ENCODE results near the gene CYB561D1.

Gene CYB561D1

GRCh38 chr1:109468061-109468460 is 25.8 kb upstream of the CYB561D1 start:
- no peaks in the 10 kb centered on the region for H3K4me1 ChIP-seq (ENCODE audit: insufficient read depth, low read length, severe bottlenecking)
- H3K79me2 ChIP-seq (ENCODE audit: insufficient read depth, low read length), result no peaks in the 10 kb centered on the region
- H2AFZ ChIP-seq (ENCODE audit: low read length), result no peak overlapping the region
- no peak overlapping the region for H3K4me3 ChIP-seq (ENCODE audit: low read depth, low read length, poor library complexity, severe bottlenecking)
- no peak overlapping the region for H3K27ac ChIP-seq (ENCODE audit: low read depth, low read length, poor library complexity, severe bottlenecking)
- H3K9ac ChIP-seq (ENCODE audit: low read length), result no peak overlapping the region
- no peaks in the 10 kb centered on the region for H3K27me3 ChIP-seq (ENCODE audit: insufficient read depth, low read length)
- no peaks in the 10 kb centered on the region for H3K9me2 ChIP-seq (ENCODE audit: low read depth, low read length)
- H3K4me2 ChIP-seq (ENCODE audit: low read length), result no peak overlapping the region
- no peaks in the 10 kb centered on the region for H4K20me1 ChIP-seq (ENCODE audit: insufficient read depth, low read length)
- TF ChIP-seq, protein P1, sequence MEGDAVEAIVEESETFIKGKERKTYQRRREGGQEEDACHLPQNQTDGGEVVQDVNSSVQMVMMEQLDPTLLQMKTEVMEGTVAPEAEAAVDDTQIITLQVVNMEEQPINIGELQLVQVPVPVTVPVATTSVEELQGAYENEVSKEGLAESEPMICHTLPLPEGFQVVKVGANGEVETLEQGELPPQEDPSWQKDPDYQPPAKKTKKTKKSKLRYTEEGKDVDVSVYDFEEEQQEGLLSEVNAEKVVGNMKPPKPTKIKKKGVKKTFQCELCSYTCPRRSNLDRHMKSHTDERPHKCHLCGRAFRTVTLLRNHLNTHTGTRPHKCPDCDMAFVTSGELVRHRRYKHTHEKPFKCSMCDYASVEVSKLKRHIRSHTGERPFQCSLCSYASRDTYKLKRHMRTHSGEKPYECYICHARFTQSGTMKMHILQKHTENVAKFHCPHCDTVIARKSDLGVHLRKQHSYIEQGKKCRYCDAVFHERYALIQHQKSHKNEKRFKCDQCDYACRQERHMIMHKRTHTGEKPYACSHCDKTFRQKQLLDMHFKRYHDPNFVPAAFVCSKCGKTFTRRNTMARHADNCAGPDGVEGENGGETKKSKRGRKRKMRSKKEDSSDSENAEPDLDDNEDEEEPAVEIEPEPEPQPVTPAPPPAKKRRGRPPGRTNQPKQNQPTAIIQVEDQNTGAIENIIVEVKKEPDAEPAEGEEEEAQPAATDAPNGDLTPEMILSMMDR (IDR thresholded peaks at IDR 0.05; ENCODE audit: low read length), result no peak
- no peak for TF ChIP-seq EZH2 (IDR thresholded peaks at IDR 0.05; ENCODE audit: borderline replicate concordance, low read length)
- H3F3A ChIP-seq (ENCODE audit: insufficient read depth, low read length), result no peaks in the 10 kb centered on the region
- no peaks in the 10 kb centered on the region for H3K9me3 ChIP-seq (ENCODE audit: low read length)
- H3K36me3 ChIP-seq (ENCODE audit: insufficient read depth, low read length), result no peaks in the 10 kb centered on the region

DNA sequence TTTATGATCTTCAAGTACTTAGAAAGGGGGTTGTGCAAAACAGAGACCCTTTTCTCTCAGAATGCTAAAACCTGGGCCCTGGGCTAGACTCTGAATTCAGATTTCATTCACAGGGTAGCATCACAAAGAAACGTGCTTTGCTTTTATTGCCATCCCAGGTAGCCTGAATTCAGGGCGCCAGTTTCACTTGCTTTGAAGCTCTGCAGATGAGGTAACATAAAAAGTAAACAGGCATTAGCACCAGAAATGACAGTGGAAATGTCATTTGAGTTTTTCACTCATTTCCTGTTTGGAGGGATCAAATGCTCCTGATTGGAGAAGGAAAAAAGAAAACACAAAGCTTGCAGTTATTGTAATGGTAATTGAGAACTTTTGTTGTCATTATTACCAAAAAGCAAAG is 25.0 kb upstream of the CYB561D1 start:
- TF ChIP-seq, protein P1 (IDR thresholded peaks at IDR 0.05; ENCODE audit: low read length), result no peak
- no peak for TF ChIP-seq EZH2 (IDR thresholded peaks at IDR 0.05; ENCODE audit: borderline replicate concordance, low read length)
- H3K36me3 ChIP-seq (ENCODE audit: insufficient read depth, low read length), result no peaks in the 10 kb centered on the region
- H2AFZ ChIP-seq (ENCODE audit: low read length), result no peak overlapping the region
- H3K9me3 ChIP-seq (ENCODE audit: low read length), result no peaks in the 10 kb centered on the region
- H3K4me2 ChIP-seq (ENCODE audit: low read length), result no peak overlapping the region
- H3K9ac ChIP-seq (ENCODE audit: low read length), result no peak overlapping the region
- H3F3A ChIP-seq (ENCODE audit: insufficient read depth, low read length), result no peaks in the 10 kb centered on the region
- no peaks in the 10 kb centered on the region for H3K9me2 ChIP-seq (ENCODE audit: low read depth, low read length)
- H3K79me2 ChIP-seq (ENCODE audit: insufficient read depth, low read length), result no peaks in the 10 kb centered on the region
- H3K4me3 ChIP-seq (ENCODE audit: low read depth, low read length, poor library complexity, severe bottlenecking), result no peak overlapping the region
- H3K27ac ChIP-seq (ENCODE audit: low read depth, low read length, poor library complexity, severe bottlenecking), result no peak overlapping the region
- H3K27me3 ChIP-seq (ENCODE audit: insufficient read depth, low read length), result no peaks in the 10 kb centered on the region
- H4K20me1 ChIP-seq (ENCODE audit: insufficient read depth, low read length), result no peaks in the 10 kb centered on the region
- no peaks in the 10 kb centered on the region for H3K4me1 ChIP-seq (ENCODE audit: insufficient read depth, low read length, severe bottlenecking)

DNA sequence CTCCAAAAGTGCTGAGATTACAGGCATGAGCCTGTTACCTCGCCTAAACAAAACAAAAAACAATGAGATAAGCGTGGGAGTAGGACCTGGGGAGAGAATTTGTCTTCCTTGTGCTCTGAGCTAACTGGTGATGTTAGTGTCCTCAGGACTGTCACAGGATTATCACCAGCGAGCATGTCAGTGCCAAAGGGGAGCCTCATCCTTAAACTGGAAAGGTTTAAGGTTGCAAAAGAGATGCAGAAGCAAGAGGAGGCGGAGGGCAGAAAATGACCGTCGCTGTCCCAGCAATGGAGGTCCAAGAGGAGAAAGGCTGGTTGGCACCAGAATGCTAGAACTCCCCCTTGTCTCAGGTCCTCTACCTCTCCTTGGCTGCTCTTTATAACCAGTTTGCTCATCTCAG is 23.6 kb upstream of the CYB561D1 start:
- H3K27ac ChIP-seq (ENCODE audit: low read depth, low read length, poor library complexity, severe bottlenecking), result no peak overlapping the region
- H3K9me3 ChIP-seq (ENCODE audit: low read length), result no peaks in the 10 kb centered on the region
- no peak overlapping the region for H3K4me2 ChIP-seq (ENCODE audit: low read length)
- no peaks in the 10 kb centered on the region for H4K20me1 ChIP-seq (ENCODE audit: insufficient read depth, low read length)
- H2AFZ ChIP-seq (ENCODE audit: low read length), result no peak overlapping the region
- H3K27me3 ChIP-seq (ENCODE audit: insufficient read depth, low read length), result no peaks in the 10 kb centered on the region
- no peaks in the 10 kb centered on the region for H3K9me2 ChIP-seq (ENCODE audit: low read depth, low read length)
- no peaks in the 10 kb centered on the region for H3K4me1 ChIP-seq (ENCODE audit: insufficient read depth, low read length, severe bottlenecking)
- TF ChIP-seq, protein P1 (IDR thresholded peaks at IDR 0.05; ENCODE audit: low read length), result no peak
- TF ChIP-seq EZH2 (IDR thresholded peaks at IDR 0.05; ENCODE audit: borderline replicate concordance, low read length), result no peak
- H3K36me3 ChIP-seq (ENCODE audit: insufficient read depth, low read length), result no peaks in the 10 kb centered on the region
- no peak overlapping the region for H3K9ac ChIP-seq (ENCODE audit: low read length)
- no peaks in the 10 kb centered on the region for H3F3A ChIP-seq (ENCODE audit: insufficient read depth, low read length)
- H3K79me2 ChIP-seq (ENCODE audit: insufficient read depth, low read length), result no peaks in the 10 kb centered on the region
- no peak overlapping the region for H3K4me3 ChIP-seq (ENCODE audit: low read depth, low read length, poor library complexity, severe bottlenecking)
